GM18870 (cell line): Measurements from ENCODE around the gene PRPF38B.

Source experiments
- ATAC-seq: cut with Tn5 transposase; IDR thresholded peaks from one replicate; pipeline ENCODE4 v1.9.1; 2021; ENCODE audit warnings: moderate library complexity; ENCODE audit not compliant: unreplicated experiment

The PRPF38B gene

DNA sequence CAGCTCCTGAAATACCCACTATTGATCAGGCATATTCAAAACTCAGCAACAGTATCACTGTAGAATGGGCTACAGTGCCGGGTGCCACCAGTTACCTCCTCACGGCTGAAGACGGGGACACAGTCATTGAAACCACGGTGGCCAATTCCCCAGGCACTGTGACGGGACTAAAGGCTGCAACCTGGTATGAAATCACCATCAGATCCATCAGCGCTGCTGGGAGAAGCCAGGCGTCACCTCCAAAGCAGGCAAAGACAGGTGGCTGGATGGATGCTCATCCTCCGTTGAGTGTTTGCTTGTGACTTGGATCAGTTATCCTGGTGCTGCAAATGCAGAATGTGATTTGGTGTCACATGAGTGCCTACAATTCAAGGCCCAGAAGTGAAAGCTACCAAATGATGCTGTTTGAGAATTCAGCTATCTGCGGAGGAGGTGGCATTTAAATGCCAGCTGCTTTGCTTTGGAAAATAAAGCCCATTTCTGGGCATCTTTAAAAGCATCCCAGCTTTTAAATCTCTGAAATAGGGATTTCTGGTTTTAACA, 25.7 kb downstream of the PRPF38B start:
- ATAC-seq = no peak

DNA sequence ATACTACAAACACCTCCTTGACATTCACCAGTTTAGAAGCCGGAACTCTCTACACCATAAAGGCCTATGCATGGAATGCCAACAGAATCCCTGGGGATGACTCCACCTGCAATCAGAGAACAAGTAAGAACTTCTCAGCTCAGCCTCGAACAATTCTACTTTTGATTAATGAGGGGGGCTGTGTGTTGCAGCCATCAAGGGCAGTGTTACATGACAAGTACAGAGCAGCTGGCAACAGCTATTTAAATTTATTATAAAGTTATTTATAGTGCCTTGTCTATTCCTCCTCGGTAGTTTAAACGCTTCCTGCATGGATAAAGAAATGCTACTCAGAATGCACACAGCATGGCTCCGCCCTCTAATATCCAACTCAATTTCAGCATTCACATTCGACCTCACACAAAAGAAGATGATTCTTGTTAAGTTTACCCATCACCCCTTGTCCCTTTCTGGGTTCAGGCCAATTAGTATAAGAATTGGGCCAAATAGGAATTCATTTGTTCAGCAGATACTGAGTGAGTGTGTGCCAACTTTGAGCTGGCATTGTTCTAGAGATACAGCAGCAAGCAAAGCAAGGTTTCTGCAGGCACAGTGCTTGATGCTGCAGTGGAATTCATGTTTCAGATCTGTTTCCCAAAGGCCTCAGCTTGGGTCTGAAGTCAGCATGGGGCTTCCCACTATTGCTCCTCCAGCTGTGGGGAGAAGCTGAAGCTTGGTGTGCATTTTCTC, 27.0 kb downstream of the PRPF38B start:
- ATAC-seq = no peak

DNA sequence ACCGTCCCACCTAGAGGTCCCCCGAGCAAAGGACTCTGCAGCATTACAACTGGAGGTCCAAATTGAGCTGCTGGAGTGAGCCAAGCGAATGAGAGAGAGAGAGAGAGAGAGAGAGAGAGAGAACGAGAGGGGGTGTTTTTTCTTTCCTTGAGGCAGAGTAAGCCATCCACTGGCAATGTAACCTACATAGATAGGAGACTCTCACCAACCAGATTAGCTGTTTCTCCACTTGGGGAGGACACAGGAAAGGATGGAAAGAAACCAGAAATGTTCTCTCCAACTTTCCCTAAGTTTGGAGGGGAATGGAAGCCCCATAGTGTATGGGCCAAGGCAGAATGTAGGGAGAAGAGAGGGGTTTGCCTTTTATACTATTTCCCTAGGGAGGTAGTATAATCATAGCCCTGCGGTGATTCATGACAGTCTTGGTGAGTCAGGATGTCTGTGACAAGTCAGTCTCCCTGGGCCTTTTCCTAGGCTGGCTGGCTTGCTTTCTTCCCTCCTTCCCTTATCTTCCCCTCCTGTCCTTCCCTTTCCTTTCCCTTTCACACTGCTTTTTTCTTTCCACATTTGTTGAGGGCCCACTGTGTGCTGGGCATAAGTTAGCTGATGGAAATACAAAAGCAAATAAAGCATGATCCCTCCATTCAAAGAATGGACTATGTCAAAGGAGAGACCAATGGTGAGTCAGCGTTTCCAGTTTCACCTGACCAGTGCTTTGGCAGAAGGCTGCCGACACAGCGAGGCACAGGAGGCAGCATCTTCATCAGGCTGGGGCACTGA, 27.7 kb downstream of the PRPF38B start:
- no peak for ATAC-seq

DNA sequence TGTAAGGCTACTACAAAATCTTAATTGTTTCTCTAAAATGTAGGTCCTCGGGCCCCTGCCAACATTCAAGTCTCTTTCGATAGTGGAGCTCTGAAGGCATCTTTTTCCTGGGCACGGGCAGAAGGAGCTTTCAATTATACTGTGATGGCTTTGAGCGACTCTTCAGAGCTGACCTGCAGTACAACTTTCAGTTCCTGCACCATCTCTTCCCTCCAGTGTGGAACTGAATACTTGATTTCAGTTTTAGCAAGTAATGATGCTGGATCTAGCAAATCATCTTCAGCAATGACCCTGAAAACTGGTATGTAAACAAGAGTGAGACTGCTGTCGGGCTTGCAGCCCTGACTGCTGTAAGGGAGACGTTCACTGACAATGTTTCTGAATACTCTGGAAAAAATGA, 30.2 kb downstream of the PRPF38B start:
- ATAC-seq = no peak

DNA sequence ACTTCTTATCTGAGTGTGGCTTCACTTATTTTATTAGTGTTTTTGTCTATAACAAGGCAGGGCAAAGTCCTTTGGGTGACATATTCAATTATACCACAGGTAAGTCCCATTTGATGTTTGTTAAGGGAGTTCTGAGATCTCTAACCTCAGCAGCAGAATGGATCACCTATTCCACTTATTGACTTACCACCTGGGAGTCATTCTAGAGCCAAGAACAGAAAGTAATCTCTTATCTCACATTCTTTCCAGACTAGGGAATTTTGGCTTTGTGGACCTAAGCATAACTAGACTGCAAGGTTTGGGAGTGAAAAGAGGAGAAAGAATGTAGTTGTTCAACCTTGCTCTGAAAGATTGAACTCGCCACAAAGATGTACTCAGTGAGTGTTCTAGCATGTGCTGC, 33.8 kb downstream of the PRPF38B start:
- ATAC-seq = no peak

DNA sequence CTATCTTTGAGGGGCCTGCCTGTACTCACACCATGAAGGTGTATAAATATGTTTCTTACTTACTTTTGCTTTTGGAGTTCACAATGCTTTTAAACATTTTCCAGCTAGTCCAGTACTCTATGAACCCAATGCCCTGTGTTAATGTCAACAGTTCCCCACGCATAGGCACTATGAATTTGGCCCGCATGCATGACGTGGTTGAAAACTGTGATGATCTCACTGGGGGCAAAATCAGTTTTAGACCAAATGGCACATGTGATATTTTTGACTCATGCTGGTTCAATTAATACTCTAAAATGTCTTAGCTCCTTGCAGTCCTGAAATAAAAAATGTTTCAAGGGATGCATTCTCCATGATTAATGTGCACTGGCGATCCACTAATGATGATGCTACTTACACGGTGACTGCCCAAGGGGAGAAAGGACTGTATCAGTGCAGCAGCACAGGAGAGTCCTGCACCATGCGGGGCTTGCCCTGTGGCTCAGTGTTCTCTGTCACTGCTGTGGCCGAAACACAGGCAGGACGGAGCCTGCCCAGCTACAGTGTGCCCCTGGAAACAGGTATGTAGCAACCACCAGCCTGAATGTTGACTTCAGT, 36.3 kb downstream of the PRPF38B start:
- ATAC-seq = no peak

DNA sequence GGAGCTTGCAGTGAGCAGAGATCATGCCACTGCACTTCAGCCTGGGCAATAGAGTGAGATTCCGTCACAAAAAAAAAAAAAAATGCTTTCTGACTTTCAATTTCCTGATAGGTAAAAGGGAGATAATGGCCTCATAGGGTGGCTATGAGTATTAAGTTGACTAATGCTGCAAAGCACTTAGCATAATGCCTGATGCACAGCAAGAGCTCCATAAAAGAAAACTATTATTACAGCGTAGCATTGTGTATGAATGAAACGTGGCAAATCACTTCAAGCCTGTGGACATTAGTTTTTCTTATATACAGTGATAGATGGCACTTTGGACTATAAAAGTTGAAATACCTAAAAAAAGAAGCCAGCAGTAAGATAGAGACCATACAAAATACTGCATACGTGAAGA, 37.4 kb downstream of the PRPF38B start:
- ATAC-seq = no peak

DNA sequence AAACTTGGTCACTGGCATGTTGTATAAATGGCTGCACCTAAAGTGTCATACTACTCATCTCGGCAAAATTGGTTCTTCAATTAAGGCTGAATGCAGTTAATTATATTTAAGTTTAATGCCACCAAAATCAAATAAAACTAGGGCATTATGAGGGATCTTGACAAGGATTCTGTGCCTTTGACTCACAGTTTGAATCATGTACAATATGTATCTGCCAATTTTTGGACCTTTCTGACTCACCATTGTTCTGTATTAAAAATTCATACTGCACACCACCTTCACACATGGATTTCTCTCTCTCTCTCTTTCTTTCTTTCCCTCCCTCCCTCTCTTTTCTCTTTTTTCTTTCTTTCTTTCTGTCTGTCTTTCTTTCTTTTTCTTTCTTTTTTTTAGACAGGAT, 40.3 kb downstream of the PRPF38B start:
- ATAC-seq = no peak

DNA sequence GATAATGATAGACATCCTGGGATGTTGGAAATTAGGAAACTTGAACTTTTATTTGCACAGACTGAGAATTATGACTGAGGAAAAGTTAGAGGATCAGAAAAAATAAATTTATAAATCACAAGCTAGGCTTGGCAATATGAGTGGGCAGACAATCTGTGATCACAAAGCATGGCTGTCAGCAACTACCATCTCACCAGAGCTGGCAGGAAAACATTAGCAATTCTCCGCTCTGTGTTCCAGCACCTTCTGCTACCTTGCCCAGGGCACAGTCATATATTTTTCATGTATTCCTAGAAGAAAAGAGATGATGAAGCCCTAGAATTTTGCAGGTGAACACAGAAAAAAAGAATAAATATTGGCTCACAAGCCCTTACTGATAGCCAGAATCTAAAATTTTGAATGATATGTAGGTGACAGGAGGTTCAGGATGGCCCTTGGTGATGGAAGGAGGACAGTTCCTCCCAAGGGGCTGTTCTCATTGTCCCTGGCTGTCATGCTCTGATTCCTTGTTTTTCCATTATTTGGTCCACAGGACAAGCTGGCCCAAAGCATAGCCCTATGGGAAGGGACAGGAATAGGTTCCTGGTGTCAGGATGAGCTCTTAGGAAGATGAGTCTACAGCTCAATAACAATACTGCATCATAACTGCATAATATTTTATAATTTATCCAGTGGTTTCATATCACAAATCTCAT, 42.2 kb downstream of the PRPF38B start:
- no peak for ATAC-seq

DNA sequence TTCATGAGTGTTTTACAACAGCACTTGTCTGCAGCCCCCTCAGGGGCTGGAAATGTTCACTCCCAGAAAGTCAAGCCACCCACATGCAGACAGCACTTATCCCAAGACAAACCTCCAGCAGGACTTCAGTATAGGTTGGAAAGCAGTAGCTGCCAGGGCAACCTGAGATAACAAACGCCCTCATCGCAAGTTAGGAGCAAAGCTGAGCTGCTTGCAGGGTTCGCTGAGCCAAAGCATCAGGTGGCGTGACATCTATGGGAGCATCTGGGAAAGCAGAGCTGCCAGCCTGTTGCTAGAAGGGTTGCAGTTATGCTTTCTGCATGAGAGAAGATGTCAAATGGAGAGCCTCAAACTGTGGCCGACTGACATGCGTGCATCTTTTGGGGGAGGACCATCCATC, 50.1 kb downstream of the PRPF38B start:
- no peak for ATAC-seq

DNA sequence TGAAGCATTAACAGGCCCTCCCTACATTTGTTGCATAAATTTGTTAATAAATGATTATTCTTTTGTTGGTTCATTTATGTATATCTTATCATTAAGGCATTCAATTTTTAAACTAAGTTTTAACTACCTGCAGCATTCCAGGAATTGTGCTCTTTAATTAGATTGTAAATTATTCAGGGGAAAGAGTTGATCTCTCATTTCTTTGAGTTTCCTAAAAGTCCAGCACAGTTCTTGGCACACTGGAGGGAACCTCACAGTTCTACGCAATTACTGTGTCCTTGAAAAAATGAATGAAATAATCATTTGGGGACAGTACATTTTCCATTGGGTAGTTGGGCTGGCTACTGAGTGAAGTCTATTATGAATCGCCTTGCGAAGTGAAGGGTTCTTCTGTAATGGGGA, 53.9 kb downstream of the PRPF38B start:
- no peak for ATAC-seq

DNA sequence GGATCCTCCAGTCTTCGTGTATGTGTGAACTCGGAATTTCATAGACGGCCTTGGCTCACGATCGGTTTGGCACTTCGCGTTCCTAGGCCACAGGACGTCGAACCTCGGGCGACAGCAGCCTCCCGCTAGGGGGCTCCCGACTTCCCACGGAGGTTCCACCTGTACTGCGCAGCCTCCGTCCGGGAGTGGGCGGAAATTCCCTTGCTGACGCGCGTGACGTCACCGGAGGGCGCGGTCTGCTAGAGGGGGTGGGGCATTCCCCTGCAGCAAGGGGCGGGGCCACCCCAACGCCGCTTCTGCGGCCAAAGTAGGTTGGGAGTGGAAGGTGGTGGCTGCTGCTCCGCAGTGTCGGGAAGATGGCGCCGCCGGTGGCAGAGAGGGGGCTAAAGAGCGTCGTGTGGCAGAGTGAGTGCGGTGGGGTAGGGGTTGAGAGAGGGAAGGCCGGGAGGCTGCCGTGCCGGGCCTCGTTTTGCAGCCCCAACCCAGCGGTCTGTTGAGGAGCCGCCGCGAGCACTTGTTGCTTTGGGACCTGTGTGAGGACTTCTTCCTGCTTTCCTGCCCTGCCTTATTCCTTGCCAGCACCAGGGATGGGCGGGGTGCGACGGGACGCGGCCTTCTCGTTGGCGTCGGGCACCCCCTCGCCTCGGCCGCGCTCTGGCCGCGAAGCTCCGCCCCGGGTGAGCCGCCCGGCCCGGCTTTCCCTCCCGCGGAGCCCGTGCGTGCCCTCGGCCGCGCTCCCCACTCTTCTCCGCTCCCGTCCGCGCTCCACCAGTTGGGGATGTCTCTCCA, 54.5 kb downstream of the PRPF38B start, which contains the start of gene STXBP3:
TSS of gene STXBP3 (plus strand) at position 293 of the 789 bp plus-strand sequence. CDS start at position 357, 64 bp downstream.
- ATAC-seq = peak; percentile 84

DNA sequence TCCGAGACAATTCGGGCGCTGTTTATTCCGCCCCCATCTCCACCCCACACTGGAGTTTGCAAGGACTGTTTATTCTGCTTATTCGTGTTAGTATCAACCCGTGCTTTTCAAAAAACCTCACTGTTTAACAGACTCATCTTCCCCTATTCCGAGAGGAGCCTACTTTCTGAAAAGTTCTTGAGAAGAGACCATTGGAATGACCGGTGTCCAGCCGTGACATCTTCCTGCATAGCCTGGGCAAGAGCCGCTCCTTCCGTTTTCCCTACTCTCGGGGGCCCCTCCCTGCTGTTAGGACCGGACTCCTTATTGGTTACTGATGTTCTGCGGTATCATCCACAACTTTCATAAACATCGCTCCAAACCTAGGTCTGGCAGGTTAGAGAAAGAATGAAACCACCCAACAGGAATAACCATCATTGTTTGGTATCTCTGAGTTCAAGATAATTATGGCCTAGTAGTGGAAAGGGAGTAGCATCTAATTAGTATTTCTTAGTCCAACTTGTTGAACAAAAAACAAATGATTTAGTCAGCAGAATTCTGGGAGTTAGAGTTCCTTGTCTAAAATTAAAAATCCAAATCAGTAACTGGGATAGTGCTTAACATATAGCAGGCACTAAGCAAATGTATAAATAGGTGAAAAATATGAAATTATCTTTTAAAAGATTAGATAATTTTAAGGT, 55.2 kb downstream of the PRPF38B start:
- ATAC-seq = peak; percentile 19

DNA sequence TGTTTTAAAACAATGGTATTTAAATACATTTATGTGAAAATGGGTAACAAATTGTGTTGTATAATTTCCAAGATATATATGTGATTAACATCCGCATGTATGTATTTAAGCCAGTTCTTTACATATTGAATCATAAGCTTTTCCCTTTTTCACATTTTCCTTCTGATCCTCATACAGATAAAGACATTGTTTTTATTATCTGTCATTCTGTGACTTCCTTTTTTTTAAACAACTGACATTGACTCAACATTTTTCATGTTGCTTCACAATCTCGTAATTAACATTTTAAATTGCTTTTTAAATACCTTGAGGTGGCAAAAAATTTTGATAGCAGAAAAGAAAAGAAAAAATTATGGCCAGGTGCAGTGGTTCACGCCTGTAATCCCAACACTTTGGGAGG, 55.8 kb downstream of the PRPF38B start:
- ATAC-seq = no peak

DNA sequence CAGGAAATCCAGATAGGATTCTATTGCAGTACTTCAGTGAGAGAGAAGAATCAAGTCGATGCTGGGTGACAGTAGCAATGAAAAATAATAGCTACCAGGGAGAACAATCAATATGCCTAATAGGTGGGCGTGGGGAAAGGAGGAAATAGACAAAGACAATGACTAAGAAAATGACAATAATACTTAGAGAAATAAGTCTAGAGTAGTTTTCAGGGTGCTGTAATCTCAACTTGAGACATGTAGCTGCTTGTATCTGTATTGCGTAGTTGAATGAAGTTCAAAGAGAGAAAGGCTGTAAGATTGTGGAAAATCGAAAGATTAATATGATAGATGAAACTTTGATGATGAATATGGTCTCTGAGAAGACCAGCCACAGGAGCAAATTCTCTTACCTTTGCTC, 57.0 kb downstream of the PRPF38B start:
- ATAC-seq = no peak

DNA sequence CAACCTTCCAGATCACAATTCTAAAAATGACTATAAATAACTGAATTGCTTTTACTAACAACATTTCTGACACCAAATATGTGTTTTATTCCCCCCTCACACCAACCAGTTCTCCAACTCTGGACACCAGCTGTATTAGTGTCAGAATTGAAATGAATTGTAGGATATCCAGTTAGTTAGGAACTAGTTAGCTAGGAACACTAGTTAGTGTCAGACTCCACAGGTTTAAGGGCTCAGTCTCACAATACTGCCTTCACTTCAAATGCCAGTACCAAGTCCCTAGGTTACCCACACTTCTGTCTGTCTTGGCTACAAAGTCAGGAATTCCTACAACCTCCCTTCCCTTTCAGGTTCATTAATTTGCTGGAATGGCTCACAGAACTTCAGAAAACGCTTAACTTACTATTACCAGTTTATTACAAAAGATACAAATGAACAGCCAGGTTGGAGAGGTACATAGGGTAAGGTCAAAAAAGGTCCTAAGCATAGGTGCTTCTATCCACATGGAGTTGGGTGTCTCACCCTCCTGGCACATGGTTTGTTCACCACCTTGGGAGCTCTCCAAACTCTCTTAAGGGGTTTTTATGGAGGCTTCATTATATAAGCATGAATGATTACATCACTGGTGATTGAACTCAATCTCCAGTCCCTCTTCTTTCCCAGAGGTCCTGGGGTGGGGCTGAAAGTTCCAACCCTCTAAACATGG, 58.5 kb downstream of the PRPF38B start:
- no peak for ATAC-seq
